Stimulated activated CD8-positive, alpha-beta memory T cell treated with anti-CD3 and anti-CD28 coated beads, Interleukin-2, amount 100 ng/mL, for 48 hours (primary cell): ENCODE measurements around the gene ATP6V0E2.
"Not testable (repeated sequence)": the region's sequence is repeated elsewhere in the genome, so short reads cannot be mapped to it uniquely, and the experiment has no call there.

Experiments used
- DNase-seq, 2 donors: peaks; one replicate each; pipeline ENCODE4 v3.0.0-alpha.2; 2020; ENCODE audit warnings: low read depth in 2 of 2

The ATP6V0E2 gene

DNA sequence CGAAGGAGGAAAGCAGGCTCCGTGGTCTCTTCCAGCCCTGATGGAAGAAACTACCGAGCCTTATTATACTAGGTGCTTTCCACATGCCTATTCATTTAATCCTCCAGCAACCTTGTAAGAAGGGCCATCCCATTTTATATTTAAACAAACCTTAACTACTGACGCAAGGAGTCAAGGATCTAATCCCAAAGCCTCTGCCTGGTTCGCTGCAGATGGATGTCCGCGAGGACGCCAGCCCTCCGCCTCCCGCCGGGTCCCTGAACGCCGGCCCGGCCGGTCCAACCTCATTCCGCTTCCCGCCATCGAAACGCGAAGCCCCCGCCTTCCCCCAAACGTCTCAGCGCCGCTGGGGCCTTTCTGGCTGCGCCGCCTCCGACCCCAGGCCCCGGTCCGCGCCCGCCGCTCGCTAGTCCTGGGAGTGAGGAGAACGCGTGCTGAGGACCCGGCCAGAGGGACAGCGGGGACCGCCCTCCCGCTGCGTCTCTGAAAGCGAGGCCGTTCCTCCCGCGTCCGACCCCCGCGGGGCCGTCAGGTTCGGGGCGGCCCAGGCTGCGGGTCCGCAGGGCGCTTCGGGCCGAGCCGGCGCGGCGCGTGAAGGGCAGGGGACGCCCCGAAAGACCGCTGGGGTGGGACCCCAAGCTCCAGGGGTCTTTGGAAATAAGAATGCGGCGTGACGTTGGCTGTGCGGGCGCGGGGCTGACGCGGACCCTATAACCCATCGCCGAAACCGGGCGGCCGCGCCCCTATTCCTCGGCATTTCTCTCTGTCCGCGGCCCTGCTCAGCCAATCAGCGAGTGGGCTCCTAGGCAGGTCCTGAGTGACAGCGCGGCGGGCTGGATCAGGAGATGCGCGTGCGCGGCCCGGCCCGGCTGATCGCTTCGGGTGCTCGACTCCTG, at the start of gene ATP6V0E2:
Gene ATP6V0E2, plus strand, starts transcription at position 896 of the 896 bp plus-strand sequence. CDS start 97 bp downstream, outside the sequence.
- DNase-seq, result peak; percentile 91 to 92

DNA sequence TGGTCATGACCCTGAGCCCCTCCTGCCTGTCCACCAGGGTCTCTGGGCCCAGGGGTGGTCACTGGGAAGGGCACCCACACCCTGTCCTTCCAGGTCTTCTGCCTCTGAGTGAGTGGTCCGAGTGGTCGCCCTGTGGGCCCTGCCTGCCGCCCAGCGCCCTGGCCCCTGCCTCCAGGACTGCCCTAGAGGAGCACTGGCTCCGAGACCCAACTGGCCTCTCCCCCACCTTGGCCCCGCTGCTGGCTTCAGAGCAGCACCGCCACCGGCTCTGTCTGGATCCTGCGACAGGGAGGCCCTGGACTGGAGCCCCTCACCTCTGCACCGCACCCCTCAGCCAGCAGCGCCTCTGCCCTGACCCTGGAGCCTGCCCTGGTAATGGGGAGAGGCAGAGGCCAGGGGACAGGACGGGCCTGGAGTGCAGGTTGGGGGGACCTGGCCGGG, 49.4 kb upstream of the ATP6V0E2 start:
- DNase-seq, result no peak

DNA sequence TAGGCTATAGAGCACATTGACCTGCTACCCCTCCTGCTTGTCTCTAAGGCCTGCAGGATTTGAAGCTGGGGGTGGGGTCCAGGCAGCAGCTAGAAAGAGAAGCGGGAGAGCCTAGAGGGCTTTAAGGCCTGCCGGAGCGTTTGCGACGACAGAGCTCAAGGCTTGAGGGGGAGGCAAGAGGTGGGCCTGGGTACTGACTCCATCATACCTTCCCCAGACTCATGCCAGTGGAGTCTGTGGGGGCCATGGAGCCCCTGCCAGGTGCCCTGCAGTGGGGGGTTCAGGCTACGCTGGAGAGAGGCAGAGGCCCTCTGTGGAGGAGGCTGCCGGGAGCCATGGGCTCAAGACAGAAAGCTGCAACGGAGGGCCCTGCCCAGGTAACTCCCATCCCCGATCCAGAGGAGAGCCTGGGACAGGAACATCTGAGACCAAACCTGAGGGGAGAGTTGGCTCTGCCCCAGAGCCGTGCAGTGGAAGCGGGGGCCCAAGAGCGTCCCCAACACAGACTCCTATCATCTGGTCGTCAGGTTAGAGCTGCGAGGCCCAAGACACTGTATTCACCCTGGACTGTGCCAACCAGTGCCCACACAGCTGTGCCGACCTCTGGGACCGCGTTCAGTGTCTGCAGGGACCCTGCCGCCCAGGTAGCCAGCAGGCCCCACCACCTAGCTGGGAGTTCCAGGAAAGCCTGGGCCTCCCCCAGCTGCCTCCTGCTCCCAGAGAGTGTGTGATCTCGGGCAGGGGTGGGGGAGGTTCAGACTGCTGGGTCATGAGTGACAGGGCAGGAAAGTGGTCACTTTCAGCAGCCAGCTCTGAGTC, 48.8 kb upstream of the ATP6V0E2 start:
- DNase-seq, result no peak

DNA sequence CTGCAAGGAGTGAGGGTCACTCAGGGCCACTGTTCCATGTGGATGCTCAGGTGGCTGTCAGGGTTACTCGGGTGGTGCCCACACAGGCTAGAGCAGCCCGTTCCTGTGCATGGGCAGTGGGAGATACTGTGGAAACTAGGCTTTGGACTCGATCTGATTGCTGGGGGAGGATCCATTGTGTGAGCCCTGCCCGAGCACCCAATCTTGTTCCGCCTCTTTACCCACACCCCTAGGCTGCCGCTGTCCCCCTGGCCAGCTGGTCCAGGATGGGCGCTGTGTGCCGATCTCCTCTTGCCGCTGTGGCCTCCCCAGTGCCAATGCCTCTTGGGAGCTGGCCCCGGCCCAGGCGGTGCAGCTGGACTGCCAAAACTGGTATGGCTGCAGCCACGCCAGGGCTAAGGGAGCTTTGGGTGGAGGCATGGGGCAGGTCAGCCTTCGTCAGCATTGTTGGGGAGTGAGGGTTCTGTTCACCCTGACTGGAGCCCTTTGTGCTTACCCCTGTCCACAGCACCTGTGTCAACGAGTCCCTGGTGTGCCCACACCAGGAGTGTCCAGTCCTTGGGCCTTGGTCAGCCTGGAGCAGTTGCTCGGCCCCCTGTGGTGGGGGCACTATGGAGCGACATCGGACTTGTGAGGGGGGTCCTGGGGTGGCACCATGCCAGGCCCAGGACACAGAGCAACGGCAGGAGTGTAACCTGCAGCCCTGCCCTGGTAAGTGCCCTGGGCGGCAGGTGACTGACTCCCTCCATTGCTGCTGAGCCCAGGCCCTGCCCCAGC, 48.0 kb upstream of the ATP6V0E2 start:
- DNase-seq, result no peak

DNA sequence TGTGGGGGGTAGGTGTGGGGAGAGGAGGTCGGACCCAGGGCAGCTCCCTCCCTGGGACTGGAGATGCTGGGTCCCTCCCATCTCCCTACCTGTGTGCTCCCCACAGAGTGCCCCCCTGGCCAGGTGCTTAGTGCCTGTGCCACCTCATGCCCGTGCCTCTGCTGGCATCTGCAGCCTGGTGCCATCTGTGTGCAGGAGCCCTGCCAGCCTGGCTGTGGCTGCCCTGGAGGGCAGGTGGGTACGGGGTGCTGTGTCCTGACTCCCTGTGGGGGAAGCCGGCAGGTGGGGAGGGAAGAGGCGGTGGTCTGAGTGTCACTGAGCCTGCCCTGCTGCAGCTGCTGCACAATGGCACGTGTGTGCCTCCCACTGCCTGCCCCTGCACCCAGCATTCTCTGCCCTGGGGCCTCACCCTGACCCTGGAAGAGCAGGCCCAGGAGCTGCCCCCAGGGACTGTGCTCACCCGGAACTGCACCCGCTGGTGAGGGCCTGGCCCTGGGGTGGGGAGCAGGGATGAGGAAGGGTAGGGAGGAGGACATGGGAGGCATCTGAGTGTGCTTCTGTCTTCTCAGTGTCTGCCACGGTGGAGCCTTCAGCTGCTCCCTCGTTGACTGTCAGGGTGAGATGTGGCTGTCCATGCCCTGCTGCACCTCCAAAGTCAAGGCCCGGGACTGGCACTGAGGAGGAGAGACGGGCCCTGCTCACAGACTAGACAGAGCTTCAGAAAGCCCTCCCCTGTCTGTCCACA, 47.3 kb upstream of the ATP6V0E2 start:
- no peak for DNase-seq

DNA sequence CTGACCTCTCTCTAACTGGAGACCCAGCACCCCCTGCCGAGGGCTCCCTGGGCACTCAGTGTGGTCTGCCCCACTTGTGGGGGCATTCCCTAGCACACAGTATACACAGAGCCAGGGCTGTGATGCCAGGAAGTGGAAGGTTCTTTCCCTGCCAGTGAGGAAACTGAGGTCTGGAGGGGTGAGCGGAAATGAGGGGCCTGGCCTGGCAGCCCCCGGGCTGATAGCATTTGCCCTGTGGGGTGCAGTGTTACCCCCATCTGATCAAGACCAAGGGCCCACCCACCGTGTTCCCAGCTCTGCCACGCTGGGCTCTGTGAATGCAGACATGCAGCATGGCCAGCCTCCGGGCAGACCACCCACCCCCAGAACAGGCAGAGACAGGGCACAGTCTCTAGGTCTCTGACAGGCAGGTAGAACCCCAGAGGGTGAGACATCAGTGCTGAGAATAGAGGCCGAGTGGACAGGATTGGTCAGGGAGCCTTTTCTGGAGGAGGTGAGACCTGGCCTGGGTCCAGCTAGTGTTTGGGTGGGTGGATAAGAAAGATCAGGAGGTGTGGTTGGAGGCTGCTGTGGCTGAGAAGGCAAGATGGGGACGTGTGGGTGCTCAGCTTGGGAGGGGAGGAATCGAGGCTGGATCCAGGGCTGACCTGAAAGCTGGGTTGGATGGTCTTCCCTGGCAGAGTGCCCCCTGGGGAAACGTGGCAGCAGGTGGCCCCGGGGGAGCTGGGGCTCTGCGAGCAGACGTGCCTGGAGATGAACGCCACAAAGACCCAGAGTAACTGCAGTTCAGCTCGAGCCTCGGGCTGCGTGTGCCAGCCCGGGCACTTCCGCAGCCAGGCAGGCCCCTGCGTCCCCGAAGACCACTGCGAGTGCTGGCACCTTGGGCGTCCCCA, 46.4 kb upstream of the ATP6V0E2 start:
- no peak for DNase-seq

DNA sequence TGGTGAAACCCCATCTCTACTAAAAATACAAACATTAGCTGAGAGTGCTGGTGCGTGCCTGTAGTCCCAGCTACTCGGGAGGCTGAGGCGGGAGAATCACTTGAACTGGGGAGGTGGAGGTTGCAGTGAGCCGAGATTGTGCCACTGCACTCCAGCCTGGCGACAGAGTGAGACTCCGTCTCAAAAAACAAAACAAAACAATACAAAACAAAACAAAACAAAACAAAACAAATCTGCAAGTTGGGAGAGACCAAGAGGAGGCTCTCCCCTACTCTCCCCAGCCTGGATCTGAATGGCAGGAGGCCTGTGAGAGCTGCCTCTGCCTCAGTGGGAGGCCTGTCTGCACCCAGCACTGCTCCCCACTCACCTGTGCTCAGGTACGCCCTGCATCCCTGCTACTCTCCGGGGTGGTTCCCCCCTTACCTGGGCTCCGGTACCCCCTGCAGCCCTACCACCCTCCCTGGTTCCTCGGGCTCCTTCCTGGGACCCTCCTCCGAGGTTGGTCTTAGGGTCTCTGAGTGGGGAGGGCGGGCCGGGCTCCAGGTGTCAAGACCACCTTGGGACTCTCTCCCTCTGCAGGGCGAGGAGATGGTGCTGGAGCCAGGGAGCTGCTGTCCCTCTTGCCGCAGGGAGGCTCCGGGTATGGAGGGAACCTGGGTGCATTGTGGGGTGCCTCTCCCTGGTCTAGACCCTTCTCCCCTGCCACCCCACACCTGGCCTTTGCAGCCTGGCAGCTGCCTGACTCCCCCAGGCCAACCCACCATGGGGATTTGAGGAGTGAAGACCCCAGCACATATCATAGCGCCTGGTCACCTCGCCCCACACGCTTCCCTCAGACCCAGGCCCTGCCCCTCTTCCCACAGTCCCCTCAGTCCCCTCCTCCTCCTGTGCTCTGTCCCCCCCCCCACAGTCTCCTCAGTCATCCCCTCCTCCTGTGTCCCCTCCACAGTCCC, 45.1 kb upstream of the ATP6V0E2 start:
- DNase-seq, result no peak

DNA sequence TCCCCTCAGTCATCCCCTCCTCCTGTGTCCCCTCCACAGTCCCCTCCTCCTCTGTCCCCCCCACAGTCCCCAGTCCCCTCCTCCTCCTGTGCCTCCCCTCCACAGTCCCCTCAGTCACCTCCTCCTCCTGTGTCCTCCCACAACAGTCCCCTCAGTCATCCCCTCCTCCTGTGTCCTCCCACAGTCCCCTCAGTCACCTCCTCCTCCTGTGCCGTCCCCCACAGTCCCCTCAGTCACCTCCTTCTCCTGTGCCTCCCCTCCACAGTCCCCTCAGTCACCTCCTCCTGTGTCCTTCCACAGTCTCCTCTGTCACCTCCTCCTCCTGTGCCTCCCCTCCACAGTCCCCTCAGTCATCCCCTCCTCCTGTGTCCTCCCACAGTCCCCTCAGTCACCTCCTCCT, 43.2 kb upstream of the ATP6V0E2 start:
- DNase-seq, result not testable (repeated sequence)

DNA sequence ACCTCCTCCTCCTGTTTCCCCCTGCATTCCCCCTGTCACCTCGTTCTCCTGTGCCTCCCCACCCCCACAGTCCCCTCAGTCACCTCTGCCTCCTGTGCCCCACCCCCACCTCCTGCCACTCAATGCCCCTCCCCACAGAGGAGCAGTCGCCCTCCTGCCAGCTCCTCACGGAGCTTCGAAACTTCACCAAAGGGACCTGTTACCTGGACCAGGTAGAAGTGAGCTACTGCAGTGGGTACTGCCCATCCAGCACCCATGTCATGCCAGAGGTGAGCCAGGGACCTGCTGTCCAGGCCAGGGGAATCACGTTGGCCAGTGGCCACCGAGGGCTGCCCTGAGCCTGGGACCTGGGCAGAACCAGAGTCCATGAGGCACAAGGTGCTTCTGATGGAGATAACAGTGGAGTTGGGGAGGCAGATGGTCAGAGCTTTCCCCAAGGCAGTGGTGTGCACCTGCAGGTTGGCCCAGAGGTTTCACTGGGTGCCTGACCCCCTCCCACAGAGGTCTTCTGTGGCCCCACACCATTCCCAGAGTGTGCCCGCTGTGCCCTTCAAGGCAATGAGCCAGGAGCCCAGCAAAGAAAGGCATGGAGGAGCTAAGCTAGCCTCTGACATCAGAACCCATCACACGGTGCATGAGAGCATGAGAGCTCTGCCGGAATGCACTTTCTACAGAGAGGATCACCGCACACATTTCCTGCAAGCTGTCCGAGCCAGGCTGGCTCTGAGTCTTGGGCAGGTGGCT, 42.6 kb upstream of the ATP6V0E2 start:
- no peak for DNase-seq

DNA sequence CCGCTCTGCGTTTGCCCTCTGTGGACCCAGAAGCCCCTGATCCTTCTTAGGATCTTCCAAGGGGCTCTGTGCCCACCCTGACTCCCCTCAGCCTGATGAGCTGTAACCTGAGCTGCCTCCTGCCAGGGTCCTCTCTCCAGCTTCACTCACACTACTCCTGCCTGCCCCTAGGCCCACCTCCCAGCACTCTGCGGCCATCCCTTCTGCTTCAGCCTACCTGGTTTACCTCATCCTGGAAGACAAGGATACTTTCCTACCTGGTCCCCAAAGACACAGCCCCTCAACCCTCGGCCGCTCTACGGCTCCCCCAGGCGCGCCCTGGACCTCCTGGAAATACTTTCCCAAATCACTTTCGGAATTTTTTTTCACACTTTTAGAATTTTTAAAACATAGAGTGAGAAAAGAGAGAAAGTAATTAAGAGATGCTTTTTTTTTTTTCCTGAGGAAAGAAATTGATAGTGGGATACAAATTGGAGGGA, 42.0 kb upstream of the ATP6V0E2 start:
- no peak for DNase-seq

DNA sequence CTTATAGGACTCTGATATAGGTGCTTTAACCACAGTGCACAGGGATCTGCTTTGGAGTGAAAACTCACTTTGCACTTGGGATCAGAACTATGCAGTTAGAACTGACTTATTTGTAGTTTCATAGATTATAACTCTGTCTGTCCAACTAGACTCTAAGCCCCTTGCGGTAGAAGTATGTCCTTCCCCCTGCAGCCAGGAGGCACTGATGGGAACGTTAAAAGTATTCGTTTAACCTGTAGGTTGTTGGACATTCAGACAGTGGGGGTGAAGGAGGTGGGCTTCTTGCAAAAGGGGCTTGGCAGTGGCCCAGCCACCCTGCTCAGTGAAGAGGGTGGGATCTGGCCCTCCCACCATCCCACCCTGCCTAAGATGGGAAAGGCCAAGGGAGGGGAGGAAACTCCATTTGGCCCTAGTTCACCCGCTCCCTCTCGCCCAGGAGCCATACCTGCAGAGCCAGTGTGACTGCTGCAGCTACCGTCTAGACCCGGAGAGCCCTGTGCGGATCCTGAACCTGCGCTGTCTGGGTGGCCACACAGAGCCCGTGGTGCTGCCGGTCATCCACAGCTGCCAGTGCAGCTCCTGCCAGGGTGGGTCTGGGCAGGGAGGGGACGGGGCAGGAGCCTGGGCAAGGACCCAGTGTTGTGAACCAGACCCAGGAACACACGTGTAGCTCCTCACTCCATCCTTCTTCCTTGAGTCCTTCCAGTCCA, 41.3 kb upstream of the ATP6V0E2 start:
- DNase-seq, result no peak

DNA sequence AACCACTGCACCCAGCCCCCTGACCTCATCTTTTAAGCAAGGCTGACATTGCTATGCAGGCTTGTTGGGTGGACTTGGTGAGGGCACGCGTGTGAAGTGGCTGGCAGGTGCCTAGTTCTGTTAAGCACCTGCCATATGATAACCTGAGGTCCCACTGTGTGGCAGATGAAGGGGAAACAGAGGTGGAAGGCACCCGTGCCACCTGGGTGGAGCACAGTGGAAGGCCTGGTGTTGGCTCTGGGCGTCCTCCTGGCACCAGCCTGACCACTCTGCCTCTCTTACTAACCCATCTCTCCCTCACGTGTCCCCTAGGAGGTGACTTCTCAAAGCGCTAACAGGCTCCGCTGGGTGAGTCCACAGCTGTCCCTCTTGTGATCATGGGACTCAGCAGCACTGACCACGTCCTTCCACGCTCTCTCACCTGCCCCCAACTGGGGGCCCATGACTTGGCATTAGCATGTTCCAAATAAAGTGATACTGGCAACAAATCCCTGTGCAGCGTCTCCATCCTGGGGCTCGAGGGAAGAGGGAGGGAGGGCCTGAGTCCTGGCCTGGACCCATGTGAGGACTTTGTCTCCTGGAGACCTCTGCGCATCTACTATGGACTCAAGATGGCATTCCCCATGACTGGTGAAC, 40.2 kb upstream of the ATP6V0E2 start:
- no peak for DNase-seq

DNA sequence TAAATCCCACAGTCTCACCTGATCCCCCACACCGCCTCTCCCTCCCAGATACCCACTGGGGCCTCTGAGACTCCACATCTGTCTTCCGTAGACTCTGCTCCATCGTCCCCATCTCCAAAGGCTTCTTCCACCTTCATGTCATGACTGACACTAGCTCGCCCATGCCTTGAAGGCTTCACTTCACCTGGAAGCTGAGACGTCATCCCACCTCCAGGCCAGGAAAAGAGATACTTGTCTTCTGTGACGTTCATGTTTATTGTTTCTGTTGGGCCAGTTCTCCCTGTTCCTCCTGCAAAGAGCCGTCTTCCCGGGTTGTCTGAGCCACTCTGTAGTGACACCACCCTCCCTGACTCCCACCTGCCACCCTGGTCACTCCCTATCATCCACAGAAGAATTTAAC, 39.2 kb upstream of the ATP6V0E2 start:
- DNase-seq, result no peak

DNA sequence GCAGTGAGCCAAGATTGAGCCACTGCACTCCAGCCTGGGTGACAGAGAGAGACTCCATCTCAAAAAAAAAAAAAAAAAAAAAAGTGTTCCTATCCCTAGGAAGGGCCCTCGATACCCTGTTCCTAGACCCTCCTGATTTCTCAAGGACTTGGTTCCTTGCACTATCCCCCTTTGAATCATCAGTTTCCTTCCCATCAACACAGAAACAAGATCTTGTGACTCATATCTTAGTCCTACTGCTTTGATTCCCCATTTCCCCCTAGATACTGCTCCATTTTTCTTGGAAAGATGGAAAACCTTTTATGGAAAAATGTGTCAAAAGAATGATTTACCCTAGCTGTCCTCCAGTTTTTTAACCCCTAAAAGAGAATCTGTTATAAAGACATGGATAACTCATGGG, 37.3 kb upstream of the ATP6V0E2 start:
- DNase-seq, result no peak

DNA sequence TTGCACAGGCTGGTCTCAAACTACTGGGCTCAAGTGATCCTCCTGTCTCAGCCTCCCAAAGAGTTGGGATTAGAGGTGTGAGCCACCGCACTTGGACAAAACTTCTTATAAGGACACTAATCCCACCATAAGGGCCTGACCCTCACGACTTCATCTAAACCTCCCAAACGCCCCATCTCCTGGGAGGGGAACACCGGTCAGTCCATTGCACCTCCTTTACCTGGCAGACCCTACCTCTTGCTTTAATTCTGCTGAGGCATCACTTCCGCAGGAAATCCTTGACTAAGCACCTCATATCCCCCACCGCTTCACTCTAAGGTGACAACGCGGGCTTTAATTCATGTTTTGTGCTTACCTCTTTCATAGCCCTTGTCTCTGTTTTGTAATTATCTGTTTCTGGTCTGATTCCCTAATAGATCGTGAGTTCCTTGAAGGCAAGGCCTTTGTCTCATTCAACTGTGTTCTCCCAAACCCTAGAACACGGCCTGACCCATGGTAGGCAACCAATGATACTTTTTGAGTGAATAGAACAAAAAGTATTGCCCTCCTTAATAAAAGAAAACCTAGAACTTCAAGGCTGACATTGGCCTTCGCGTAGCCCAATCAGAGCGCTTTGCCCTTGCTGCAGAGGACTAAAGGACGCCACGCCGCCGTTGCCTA, 36.1 kb upstream of the ATP6V0E2 start:
- no peak for DNase-seq

DNA sequence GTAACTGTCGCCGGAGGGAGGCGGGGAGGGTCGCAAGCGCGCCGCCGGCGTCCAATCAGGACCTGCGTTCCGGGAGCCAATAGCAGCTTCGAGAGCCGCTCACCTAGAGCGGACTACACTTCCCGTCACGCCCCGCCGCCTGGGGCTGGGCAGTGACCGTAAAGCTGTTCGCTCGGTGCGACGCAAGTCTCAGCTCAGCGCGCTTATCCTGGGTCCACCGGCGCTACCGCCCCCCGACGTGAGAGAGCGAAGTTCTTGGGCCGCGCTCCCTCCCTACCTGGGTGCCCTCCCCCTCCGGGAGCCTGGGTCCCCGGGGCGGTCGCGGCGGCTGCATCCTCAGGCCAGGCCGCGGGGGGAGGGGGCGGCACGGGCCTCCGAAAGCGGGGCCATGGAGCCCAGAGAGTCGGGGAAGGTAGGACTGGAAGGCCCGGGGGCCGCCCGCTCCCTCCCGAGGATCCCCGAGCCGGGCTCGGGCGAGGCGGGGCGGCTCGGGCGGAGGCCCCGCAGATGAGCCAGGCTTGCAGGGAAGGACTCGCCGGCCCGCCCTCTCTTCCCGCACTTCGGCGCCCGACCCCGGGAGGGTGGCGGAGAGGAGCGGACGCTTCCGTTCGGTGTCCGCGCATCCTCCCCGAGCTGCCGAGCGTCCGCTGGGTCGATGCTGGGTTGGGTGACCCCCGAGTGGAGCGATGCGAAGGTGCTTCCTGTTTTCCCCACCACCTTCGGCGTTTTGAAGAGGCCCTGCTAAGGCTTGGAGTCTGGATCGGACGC, 35.4 kb upstream of the ATP6V0E2 start, which contains the start of gene ZNF862:
Gene ZNF862, plus strand, starts transcription at position 152 of the 768 bp plus-strand sequence. Its CDS starts 237 bp downstream, at position 389.
- DNase-seq, result peak; percentile 95 to 96
